ENCODE results near the gene SRD5A1.

SRD5A1 gene

DNA sequence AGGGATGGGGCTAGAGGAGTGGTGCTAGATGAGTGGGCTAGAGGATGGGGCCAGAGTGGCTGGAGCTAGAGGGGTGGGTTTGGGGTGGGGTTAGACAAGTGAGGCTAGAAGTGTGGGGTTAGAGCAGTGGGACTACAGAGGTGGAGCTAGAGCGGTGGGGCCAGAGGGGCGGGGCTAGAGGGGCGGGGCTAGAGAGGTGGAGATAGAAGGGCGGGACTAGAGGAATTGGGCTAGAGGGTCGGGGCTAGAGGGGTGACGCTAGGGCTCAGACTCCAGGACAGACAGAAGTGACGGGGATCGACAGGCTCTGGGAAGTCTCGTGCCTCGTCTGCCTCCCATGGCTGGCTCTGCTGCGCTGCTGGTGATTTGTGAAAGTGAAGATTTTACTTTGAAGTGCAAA lies 49.0 kb downstream of the SRD5A1 start:
- no peak for DNase-seq (ENCODE audit: low read depth in 3 of 3, low spot score in 1 of 3)

DNA sequence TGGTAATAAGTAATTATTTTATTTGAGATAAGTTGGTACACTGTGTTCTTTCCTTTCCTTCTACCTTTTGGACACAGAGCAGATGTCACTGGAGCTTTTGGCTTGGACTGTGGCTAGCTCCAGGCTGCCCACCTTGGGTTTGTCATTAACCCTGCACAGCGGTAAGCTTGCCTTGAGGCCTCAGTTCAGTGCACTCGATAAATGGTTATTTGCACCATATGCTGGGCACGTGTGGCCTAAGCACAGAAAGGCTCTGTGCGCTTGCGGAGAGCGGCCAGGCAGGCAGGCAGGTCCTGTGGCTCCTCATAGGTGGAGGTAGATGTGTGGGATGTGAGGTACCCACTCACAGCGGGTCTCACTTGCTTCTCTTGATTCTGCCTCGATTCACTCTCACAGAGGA lies 50.0 kb downstream of the SRD5A1 start:
- DNase-seq (ENCODE audit: low read depth in 3 of 3, low spot score in 1 of 3) = no peak

DNA sequence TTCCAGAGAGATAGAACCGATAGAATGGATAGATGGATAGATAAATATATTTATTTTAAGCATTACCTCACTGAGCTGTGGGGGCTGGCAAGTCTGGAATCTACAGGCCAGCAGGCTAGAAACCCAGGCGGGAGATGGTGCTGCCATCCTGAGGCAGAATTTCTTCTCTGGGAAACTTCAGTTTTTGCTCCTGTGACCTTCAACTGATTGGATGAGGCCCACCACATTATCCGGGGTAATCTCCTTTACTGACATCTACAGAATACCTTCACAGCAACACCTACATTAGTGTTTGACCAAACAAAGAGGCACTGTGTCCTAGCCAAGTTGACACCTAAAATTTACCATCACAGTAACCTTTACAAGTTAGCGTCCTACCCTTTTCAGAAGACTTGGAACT lies 50.8 kb downstream of the SRD5A1 start:
- no peak for DNase-seq (ENCODE audit: low read depth in 3 of 3, low spot score in 1 of 3)

DNA sequence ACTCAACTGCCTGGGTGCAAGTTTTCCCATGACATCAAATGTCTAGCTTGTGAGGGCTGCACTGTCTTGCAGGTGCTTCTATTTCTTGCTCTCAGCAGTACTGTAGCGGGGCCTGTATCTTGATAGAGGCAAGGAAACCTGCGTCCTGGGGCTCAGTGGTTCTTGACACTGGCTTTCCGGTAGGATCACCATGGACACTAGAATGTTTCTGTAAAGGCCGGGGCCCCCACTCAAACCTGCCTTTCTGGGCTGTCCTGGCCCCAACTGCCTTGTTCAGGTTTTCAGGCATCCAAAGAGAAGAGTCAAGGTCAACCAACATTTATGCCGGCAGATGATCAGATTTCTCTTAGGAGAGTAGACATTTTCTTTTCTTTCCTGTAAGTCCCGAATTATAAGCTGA lies 53.3 kb downstream of the SRD5A1 start:
- no peak for DNase-seq (ENCODE audit: low read depth in 3 of 3, low spot score in 1 of 3)

DNA sequence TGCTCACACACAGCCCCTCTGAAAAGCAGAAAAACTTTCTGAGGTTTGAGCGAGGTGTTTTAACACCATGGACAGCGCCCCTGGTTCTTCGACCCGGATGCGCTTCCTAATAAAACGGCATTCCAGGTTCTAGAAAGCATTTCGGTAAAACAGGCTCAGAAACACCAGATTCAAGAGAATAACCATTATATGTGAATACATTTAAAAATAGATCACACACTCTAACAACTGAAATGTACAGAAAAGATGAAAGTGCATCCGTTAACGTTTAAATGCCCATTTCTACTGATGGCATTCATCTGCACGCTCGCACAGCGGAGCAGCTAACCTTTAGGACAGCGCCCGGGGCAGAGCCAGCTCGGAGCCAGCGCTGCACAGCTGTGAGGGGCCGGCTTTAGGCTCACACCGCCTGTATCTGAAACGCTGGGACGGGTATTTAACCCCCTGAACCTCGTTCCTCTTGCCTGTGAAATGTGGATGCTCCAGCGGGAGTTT lies 53.7 kb downstream of the SRD5A1 start:
- DNase-seq (ENCODE audit: low read depth in 3 of 3, low spot score in 1 of 3) = no peak

DNA sequence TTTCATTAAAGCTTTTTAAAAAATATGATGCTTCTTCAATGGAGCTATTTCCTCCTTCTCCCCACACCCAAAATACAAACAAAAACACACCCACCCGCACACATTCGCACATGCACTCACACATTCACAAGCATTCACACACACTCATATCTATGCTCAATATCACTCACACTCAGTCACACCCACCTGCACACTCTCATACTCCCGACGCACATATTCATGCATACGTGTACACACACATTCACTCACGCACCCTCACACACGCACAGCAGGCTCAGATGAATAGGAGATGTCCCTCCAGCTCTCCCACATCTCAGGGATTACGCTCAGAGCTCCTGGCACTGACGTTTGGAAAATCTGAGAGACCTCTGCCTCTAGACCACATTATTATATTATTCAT lies 54.3 kb downstream of the SRD5A1 start:
- no peak for DNase-seq (ENCODE audit: low read depth in 3 of 3, low spot score in 1 of 3)

DNA sequence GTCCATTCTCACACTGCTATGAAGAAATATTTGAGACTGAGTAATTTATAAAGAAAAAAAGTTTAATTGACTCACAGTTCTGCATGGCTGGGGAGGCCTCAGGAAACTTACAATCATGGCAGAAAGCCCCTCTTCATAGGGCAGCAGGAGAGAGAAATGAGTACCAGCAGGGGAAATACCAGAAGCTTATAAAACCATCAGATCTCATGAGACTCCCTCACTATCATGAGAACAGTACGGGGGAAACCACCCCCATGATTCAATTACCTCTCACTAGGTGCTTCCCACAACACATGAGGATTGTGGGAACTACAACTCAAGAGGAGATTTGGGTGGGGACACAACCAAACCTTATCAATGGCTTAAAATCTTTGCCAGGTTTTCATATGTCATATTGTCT lies 59.7 kb downstream of the SRD5A1 start:
- no peak for DNase-seq (ENCODE audit: low read depth in 3 of 3, low spot score in 1 of 3)

DNA sequence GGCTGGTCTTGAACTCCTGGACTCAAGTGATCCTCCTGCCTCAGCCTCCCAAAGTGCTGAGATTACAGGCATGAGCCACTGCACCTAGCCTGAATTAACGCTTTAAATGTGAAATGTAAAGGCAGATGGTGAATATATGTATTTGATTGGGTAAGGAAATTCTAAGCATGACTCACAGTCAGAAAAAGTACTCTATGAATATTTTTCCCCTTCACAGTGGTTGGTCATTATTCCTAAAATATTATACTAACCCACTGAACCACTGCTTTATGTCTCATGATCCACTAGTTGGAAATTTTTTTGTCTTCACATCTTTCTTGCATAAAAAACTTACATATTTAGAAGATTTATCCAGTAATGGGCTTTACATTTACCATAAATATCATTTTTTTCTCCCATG lies 65.5 kb downstream of the SRD5A1 start:
- no peak for DNase-seq (ENCODE audit: low read depth in 3 of 3, low spot score in 1 of 3)

DNA sequence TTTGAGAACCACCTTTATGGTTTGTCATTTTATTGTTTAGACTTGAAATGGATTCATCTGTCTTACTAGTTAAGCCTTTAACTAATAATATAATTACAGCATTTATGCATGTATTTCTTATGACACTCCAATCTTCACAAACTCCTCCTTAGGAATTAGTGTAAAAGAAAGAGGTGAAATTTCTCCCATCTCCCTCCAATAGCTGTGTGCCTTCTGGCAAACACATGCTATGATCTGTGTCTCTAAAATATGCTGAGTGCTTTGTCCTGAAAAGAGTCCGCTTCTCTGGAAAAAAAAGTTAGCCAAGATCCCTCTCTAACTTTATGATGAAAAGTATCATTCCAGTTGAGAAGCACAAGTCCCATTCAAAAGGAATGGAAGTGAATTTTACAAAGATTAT lies 66.1 kb downstream of the SRD5A1 start:
- no peak for DNase-seq (ENCODE audit: low read depth in 3 of 3, low spot score in 1 of 3)

DNA sequence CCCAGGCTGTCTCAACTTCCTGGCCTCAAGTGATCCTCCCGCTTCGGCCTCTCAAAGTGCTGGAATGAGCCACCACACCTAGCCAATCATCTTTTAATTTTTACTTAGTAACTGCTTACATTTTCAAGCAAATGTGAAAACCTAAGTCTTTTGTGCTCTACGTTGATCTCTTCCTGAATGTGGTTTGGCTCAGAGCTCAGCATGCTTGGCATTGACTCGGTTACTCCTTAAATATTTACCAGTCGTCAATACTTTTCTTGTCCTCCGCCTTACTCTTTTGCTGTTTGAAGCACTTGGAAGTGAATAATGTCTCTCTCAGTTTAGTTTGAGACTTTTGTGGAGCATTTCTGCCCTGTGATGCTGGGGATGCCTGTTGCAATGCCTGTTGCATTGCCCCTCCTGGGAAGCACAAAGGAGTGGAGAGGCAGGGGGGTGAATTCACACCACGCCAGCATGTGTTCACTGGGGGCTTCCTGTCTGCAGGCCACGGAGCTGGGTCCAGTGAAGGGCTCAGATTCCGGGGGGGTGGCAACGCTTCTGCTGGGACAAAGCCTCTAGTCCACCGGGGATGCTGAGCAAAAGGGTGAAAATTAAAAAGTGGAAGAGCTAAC lies 66.9 kb downstream of the SRD5A1 start:
- DNase-seq (ENCODE audit: low read depth in 3 of 3, low spot score in 1 of 3) = no peak

DNA sequence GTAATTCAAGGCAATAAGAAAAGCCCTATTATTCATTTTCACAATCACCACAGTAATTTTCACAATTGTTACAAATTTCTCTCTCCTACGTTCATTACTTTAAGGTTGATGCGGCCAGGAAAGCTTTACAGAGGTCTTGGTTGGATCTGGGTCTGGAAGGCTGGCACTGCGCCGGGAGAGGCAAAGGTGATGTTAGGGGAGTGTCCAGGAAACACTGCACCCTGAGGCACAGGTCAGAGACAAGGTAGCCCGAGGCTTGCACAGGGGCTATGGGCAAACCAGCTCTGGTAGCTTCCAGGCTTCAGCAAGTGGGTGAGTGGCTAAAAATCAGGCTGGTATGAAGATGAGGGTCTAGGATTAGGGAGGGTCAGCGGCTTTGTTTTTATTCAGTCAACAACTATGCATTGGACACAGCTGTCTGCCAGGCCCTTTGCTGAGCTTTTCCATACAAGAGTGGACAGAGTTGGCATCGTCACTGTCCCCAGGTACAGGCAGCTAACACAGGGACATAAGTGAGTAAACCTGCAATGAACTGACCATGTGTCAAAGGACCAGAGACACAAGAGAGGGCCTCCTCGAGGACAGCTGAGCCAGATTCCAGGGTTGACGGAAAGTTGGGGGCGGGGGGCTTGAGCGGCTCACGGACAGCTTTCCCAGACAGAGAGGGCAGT lies 67.6 kb downstream of the SRD5A1 start:
- no peak for DNase-seq (ENCODE audit: low read depth in 3 of 3, low spot score in 1 of 3)

DNA sequence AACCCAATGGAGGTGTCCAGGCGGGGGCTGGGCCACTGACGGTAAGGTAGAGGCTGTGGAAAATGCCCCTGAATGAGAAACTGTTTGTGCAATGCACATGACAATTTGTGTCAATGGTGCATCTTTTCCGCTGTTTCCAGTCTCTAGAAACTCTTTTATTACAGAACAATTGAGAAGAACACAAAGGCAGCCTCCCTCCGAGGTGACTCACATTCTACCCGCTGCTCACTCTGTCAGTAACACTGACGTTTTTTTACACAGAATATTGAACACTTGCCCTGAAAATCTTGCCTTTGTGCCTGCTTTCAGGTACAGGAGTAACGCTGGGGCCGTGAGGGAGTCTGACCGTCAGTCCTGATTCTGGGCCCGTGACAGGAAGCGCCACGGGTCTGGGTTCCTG lies 68.3 kb downstream of the SRD5A1 start:
- no peak for DNase-seq (ENCODE audit: low read depth in 3 of 3, low spot score in 1 of 3)

DNA sequence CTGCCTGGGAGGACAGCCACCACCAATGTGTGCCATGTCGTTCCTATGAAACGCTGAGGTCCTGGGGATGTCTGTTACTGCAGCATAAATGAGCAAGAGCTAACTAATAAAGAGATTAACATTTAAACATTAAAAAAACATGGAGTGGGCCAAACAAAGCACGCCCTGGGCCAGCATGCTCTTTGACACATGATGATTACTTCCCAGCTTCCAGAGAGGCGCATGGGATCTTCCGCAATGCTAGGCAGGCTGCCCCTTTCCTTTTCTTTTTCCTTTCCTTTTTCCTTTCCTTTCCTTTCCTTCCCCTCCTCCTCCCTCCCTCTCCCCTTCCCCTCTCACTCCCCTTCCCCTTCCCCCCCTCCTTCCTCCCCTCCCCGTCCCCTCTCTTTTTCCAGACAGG lies 69.4 kb downstream of the SRD5A1 start:
- DNase-seq (ENCODE audit: low read depth in 3 of 3, low spot score in 1 of 3) = no peak

DNA sequence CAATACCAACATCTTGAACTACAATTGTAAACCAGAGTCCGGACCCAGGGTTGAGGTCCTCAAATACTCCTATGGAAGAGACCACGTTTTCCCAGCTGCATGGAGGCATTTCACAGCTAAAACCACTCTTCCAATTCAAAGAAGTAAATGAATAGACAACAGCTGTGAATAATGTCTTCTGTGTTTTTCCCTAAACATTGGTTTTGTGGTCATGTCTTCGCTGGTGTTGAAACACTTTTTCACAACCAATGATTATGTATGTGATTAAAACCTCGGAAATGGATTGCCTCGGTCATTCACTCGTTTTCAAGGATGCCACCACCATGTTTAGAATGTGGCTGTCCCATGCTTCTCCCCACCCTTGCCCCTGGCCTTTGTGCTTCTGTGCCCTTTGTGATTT lies 70.6 kb downstream of the SRD5A1 start:
- DNase-seq (ENCODE audit: low read depth in 3 of 3, low spot score in 1 of 3) = no peak

DNA sequence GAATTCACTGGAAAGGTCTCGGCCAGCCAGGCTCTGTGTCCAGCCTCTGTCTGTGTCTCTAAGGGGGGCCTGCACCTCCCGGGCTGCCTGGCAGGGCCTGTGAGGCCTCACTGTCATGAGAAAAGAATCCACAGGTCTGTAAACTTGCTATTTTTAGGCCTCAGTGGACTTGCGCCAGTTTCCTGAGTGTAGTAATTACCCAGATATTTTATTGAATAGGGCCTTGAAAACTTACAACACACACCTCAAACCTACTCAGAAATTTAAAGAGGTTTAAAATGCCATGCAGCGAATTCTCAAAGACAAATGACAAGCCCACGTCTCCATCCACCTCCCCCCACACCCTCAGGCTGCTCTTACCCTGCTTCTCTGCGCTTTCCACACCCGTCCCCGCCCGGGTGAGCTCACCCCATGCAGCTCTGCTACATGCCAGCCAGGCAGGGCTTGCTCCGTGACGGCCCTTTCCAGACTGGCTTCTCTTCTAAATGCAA lies 71.2 kb downstream of the SRD5A1 start:
- DNase-seq (ENCODE audit: low read depth in 3 of 3, low spot score in 1 of 3) = no peak

DNA sequence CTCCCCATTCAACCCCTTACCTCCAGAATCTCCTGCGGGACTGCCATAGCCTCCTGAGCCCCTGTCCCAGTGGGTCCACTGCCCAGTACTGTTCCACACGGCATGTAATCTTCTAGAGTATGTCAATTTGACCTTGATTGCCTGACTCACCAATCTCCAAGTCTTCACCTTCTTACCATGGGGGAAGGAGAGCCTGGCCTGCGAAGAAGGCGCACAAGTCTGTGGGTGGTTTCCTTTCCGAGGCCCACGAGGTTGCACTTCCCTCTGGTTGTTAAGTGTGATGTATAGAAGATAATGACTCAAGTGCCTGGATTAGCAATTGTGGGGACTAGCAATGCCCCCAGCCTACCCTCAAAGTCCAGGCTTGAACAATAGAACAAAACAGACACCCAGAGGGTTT lies 71.8 kb downstream of the SRD5A1 start:
- no peak for DNase-seq (ENCODE audit: low read depth in 3 of 3, low spot score in 1 of 3)

DNA sequence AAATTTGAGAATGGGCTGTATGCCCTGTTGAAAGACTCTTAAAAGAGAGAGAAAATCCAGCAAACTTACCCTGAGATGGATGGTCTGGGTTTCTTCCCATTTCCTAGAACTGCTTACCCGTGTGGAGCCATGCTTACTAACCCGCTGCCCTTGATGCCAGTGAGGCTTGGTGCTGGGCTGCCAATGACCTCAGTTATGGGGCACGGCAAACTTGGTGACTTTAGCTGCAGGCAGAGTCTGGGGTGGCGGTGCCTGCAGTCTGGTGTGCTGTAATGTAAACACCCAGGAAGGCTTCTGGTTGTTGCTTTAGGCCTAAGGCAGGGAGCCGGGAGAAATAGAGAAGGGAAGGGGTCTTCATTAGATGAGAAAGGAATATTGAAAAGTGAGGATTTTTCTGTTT lies 72.7 kb downstream of the SRD5A1 start:
- DNase-seq (ENCODE audit: low read depth in 3 of 3, low spot score in 1 of 3) = no peak

DNA sequence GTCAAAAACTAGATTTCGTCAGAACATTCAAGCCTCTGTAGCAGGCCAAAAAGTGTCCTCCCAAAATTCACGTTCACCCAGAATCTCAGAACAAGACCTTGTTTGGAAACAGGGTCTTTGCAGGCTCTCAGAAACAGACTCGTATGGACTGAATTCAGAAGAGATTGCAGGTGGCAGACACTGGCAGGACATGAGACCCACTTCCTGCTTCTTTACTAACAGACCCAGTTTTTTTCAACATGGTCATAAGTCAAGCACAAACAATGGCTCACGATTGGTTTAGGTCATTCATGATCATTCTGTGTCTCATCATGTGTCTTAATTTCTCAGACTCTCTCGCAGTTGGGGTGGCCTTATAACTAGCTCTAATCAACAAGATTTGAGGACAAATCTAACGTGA lies 74.6 kb downstream of the SRD5A1 start:
- DNase-seq (ENCODE audit: low read depth in 3 of 3, low spot score in 1 of 3) = no peak

DNA sequence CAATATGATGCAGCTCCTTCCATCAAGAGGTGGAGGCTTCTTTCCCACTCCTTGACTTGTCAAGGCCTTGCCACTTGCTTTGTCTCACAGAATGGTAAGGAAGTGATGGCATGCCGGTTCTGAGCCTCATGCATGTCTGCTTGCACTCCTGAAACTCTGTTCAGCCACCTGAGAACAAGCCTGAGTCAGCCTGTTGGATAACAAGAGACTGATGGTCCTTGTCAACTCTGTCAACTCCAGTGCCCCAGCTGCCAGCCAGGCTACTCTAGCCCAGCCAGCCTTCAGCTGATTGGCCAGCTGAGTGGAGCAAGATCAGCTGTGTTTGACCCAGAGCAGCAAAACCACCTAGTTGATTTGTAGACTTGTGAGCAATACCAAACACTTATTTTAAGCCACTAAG lies 75.6 kb downstream of the SRD5A1 start:
- DNase-seq (ENCODE audit: low read depth in 3 of 3, low spot score in 1 of 3) = no peak

DNA sequence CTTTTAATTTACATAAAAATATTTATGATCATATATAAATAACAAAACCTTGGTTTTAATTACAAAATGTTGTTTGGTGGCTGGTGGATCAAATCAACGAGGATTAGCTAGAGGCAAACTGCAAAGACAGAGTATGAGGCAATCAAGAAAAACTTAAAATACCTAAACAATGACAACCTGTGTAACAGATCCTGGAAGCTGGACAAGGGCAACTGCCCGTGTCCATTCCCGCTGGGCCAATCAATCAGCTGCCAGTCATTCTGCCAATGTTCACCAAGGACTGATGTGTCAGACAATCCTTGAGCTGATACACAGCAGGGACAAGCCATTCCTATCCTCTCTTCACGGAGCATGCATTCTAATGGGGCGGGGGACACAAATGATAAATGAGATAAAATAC lies 76.8 kb downstream of the SRD5A1 start:
- no peak for DNase-seq (ENCODE audit: low read depth in 3 of 3, low spot score in 1 of 3)

DNA sequence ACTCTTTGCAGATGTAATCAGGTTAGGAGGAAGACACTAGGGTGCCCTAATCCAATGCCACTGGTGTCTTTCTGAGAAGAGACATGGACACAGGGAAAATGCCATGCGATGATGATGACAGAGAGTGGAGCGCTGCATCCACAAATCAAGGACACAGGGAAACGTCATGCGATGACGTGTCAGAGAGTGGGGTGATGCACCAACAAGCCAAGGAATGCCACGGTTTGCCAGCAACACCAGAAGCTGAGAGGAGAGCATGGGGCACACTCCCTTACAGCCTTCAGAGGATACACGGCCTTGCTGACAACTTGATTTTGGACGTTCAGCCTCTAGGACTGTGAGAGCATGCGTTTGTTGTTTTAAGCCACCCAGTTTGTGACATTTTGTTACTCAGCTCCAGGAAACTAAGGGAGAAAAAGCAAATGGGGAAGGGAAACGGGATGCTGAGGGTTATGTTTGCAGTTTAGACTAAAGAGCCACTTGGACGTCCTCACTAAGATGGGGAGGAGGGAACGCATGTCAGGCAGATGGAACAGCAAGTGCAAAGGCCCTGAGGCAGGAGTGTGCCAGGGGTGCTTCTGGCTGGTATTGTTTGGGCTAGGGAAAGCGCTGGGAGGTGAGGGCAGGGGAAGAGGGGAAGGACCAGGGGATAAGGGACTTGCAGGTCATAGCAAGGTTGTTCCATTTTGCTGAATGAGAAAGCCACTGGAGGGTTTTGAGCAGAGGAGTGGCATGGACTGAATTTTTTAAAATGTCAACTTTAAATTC lies 77.5 kb downstream of the SRD5A1 start:
- DNase-seq (ENCODE audit: low read depth in 3 of 3, low spot score in 1 of 3) = no peak

DNA sequence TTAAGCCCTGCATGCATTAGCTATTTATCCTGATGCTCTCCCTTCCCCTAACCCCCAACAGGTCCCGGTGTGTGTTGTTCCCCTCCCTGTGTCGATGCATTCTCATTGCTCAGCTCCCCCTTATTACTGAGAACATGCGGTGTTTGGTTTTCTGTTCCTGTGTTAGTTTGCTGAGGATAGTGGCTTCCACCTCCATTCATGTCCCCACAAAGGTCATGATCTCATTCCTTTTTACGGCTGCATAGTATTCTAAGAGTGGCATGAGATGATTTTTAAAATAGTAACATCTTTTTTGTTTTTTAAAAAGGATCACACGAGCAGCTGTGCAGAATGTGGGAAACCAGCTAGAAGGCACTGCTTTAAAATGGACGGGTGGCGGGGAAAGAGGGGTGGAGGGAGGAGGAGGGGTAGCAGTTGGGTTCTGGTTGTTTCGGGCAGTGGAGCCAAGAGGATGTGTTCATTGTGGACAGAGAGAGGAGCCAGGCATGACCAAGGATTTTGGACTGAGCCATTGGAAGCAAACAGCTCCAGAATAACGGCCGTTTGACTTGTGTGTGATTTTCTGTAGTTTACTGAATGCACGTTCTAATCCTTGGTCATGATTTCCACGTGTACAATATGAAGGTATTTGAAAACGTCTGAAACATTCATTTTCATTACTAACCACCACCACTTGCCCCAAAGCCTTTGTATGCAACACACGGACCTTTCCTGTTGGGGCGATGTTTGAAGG lies 78.3 kb downstream of the SRD5A1 start:
- DNase-seq (ENCODE audit: low read depth in 3 of 3, low spot score in 1 of 3) = no peak

Measured in stimulated activated CD4-positive, alpha-beta T cell treated with anti-CD3 and anti-CD28 coated beads, TNF-alpha, amount 100 ng/mL, for 1 hour (primary cell).